HG03575 (cell line): ENCODE data around the gene HIGD1C.
"Not testable (repeated sequence)": the region's sequence is repeated elsewhere in the genome, so short reads cannot be mapped to it uniquely, and the experiment has no call there.

Experiments
- ATAC-seq: cut with Tn5 transposase; IDR thresholded peaks from one replicate; pipeline ENCODE4 v1.9.1; 2021; ENCODE audit not compliant: unreplicated experiment, insufficient number of reproducible peaks, low FRiP score; ENCODE audit errors: extremely low read depth

HIGD1C gene

DNA sequence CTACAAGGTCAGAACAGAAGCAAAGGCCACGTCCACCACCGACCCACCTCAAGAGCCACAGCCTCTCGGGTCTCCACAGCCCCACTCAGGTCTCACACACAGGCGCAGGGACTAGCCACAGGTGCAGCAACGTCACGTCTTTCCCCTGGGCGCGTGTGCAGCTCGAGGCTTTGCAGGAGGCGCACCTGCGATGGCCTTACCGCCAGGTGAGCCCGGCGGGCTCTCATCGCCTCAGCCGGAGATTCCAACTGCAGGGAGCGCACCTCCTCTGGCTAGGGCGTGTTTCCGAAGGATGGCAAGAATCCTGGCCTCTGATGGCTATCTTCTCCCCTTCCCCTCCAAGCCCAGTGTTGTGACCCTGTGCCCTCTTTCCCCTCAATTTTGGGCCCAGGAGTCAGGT, at the start of gene HIGD1C:
Gene HIGD1C, plus strand, starts transcription at position 35 of the 400 bp plus-strand sequence. CDS start 1,455 bp downstream, outside the sequence.
- no peak for ATAC-seq

DNA sequence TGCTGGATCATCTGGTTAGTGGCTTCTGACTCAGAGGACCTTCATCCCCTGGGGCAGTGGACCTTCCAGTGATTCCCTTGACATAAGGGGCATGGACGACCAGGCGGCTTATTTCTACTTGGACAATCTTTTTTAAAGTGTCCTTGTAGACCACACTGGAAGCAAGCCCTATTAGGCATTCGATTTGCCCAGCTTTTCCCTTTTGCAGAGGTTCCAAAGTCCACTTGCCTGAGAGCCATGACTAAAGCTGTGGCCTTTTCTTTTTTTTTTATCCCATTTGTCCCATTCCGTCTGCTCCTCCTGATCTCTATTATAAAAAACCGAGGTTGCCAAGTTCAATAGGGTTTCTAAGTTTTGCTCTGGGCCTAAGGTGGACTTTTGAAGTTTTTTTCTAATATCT, 43.9 kb upstream of the HIGD1C start:
- not testable (repeated sequence) for ATAC-seq

DNA sequence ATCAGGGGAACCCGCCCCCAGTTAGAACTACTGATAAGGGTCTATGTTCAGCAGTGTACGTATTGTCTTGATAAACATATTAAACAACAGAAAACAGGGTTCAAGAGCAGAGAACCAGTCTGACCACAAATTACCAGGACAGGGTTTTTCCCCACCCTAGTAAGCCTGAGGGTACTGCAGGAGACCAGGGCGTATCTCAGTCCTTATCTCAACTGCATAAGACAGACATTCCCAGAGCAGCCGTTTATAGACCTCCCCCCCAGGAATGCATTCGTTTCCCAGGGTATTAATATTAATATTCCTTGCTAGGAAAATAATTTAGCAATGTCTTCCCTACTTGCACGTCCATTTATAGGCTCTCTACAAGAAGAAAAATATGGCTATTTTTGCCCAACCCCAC, 40.0 kb upstream of the HIGD1C start:
- ATAC-seq, result not testable (repeated sequence)

DNA sequence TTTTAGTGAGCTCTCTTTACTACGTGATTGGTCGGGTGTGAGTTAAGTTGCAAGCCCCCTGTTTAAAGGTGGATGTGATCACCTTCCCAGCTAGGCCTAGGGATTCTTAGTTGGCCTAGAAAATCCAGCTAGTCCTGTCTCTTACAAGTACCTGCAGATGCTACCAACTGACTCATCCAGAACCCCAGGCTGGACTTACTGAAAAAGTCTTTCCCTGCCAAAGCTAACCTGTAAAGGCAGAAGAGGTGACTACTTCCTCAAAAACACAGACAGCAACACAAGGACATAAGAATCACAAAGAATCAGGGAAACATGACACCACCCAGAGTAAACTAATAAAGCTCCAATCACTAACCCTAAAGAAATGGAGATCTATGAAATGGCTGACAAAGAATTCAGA, 39.1 kb upstream of the HIGD1C start:
- ATAC-seq, result no peak

DNA sequence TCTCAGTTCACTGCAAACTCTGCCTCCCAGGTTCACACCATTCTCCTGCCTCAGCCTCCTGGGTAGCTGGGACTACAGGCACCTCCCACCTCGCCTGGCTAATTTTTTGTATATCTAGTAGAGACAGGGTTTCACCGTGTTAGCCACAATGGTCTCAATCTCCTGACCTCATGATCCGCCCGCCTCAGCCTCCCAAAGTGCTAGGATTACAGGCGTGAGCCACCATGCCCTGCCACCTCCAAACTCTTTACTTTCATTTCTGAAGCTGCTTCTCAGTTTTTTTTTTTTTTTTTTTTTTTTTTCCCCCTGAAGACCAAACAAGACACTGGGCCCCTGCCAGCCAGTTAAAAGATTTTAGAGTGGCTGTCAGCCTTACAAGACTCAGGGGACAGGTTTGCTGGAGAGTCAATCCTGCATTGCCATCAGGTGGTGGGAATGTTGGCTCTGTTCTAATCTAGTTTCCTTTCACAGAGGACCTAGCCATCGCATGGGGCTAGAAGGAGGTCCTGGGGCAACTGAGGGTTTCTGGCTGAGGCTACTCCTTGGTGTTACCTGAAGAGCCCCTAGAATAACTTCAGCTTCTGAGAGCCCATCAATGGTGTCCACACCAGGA, 37.4 kb upstream of the HIGD1C start:
- ATAC-seq, result no peak

DNA sequence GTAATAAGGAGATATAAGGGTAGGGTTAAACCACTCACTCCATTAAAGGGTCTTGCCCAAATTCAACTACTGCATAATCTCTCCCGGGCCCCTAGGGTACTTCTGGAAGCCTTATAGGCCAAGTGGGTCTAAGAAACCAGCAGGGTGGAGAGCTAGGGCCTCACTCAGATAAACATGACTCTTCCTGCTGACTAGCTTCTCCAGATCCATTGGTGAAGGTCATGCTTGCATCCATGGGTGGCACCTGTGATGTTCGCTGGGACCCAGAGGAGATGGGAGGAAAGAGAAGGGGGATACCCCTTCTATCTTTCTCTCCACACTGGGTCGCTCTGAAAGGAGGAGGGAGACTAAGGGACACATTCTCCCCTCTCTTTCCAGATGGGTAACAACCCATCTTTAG, 36.1 kb upstream of the HIGD1C start:
- no peak for ATAC-seq

DNA sequence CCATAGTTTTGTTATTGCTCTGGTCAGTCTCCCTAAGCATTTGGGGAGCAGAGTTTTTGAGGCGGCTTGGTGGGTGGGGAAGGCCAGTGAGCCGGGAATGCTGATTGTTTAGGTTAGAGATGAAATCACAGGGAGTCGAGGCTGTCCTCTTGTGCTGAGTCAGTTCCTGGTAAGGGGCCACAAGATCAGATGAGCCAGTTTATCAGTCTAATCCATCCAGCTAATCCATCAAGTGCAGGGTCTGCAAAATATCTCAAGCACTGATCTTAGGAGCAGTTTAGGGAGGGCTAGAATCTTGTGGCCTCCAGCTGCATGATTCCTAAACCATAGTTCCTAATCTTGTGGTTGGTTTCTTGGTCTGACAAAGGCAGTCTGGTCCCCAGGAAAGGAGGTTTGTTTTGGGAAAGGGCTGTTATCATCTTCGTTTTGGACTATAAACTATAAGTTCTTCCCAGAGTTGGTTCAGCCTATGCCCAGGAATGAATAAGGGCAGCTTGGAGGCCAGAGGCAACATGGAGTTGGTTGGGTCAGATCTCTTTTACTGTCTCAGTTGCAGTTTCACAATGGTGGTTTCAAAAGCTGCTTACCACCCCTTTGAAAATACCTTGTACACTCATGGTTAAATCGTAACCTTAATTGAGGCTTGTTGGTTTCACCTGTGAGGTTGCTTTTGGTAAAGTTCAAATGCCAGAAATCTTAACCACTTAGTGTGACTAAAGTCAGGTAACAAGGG, 33.6 kb upstream of the HIGD1C start:
- no peak for ATAC-seq

DNA sequence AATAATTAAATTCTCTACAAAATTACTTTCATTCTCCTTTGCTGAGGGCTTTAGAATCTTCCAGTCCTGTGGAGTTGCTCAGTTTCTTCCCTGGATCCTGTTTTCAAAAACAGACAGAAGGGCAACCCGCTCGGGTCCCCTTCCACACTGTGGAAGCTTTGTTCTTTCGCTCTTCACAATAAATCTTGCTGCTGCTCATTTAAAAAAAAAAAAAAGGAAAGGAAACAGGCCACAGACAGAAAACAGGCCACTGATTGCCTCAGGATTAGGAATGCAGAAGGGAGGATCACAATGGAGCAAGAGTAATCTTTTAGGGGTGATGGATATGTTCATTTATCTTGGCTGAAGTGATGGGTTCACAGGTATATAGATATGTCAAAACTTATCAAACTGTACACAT, 29.5 kb upstream of the HIGD1C start:
- ATAC-seq, result no peak

DNA sequence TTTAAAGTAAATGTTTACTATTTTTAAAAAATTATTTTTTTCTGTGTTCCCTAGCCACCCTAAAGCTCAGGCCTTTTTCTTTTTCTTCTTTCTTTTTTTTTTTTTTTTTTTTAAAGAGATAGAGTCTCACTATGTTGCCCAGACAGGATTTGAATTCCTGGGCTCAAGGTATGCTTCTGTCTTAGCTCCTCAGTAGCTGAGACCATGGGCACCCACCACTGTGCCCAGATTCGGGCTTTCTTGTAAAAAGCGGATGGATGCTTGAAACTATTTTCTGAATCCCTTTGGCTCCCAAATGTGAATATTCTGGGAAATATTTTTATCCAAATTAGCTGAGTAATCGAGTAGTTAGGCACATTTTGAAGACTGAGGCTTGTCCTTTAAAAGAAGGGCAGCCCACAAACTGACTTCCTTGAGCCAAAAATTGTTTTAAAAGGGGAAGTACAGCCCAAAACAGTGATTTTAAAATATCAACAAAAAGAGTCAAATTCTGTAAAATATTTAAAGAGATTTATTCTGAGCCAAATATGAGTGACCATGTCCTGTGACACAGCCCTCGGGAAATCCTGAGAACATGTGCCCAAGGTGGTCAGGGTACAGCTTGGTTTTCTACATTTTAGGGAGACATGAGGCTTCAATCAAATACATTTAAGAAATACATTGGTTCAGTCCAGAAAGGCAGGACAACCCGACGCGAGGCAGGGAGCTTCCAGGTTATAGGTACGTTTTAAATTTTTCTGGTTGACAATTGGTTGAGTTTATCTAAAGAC, 28.8 kb upstream of the HIGD1C start:
- no peak for ATAC-seq

DNA sequence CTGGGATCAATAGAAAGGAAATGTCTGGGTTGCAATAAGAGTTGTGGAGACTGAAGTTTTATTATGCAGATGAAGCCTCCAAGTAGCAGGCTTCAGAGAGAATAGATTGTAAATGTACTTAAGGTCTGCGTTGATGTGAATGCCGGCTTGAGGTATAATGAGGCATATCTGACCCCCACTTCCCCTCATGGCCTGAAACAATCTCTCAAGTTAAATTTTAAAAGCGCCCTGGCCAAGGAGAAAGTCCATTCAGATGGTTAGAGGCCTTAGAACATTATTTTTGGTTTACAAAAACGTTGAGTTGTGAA, 28.3 kb upstream of the HIGD1C start:
- ATAC-seq, result no peak

DNA sequence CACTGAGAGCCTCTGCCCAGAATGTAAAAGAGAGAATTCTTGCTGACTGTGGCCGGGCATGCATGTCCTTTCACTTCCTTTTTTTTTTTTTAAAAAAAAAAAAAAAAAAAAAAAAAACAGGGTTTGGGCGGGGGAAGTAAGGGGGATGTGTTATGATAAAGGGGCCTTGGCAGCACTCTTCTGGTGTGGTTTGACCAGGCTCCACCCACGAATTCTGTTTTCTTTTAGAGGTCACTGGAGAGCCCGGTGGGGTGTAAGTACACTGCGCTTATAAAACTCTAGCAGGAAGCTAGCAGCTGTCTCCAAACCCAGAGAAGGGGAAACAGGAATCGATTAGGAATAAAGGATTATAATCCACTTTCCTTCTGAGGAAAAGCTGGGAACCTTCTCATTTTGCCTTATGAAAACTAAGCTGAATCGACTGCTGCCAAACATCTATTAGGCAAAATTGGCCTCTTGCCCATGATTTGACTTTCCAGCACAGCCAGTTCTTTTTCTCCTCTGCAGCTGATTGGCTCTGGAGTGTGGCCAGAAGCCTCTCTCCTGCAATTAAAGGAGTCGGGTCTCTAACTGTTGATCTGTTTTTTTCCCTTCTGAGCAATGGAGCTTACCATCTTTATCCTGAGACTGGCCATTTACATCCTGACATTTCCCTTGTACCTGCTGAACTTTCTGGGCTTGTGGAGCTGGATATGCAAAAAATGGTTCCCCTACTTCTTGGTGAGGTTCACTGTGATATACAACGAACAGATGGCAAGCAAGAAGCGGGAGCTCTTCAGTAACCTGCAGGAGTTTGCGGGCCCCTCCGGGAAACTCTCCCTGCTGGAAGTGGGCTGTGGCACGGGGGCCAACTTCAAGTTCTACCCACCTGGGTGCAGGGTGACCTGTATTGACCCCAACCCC, 27.7 kb upstream of the HIGD1C start:
- ATAC-seq, result peak; percentile 88

DNA sequence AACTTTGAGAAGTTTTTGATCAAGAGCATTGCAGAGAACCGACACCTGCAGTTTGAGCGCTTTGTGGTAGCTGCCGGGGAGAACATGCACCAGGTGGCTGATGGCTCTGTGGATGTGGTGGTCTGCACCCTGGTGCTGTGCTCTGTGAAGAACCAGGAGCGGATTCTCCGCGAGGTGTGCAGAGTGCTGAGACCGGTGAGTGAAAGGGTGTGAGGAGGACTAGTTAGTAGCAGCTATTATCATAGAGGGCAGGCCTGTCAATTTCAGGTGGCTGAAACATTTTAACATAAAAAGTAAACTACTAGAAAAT, 27.0 kb upstream of the HIGD1C start:
- no peak for ATAC-seq

DNA sequence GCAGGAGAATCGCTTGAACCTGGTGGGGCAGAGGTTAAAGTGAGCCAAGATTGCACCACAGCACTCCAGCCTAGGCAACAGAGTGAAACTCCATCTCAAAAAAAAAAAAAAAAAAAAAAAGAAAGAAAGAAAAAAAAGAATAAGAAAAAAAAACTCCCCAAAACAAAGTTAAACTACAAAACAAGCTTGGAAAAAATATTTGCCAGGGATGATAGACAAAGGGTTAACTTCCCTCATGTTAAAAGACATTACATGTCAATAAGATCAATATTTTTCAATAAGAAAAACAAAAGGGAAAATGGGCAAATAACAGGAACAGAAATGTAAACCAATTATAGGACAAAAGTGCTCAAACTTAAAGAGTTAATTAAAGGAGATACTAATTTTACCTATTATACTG, 26.4 kb upstream of the HIGD1C start:
- no peak for ATAC-seq

DNA sequence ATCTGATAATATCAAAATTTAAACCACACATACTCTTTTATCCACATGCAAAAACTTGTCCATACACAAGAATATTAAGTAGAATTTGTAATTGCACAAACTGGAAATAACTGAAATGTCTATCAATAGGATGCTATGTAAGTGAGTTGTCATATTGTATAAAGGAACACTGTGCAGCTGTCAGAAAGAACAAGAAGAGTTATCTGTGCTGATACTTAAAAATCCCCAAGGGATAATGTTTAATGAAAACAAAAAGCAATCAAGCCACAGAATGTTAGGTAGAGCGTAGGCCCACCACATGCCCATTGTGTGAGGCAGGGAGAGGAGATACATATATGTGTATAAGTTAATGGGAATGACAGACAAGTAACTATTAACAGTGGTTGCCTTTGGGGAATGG, 25.9 kb upstream of the HIGD1C start:
- ATAC-seq, result no peak

DNA sequence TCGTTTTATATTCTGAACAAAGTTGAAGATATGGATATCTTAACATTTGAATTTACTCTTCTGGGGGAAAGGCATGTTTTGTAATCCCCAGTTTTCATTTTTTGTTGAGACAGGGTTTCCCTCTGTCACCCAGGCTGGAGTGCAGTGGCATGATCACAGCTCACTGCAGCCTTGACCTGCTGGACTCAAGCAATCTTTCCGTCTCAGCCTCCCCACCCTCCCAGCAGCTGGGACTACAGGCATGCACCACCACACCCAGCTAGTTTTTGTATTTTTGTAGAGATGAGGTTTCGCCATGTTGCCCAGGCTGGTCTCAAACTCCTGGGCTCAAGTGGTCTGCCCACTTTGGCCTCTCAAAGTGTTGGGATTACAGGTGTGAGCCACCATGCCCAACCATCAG, 25.4 kb upstream of the HIGD1C start:
- not testable (repeated sequence) for ATAC-seq

DNA sequence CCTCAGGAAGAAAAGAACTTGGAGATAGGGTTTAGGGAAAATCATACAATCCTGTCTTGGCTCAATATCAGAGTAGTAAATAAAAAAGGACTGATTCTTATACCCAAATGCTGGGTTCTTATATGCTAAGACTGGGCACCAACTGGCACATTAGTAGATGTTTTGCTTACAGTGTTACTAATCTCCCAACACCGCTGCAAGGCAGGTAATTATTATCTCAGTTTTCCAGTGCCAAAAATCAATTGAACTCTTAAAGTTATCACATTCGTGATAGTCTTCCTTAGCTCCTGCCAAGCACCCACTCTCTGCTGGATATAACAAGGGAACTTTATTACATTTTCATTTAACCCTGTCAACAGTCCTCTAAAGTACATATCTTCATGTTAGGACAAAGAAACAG, 25.0 kb upstream of the HIGD1C start:
- no peak for ATAC-seq

DNA sequence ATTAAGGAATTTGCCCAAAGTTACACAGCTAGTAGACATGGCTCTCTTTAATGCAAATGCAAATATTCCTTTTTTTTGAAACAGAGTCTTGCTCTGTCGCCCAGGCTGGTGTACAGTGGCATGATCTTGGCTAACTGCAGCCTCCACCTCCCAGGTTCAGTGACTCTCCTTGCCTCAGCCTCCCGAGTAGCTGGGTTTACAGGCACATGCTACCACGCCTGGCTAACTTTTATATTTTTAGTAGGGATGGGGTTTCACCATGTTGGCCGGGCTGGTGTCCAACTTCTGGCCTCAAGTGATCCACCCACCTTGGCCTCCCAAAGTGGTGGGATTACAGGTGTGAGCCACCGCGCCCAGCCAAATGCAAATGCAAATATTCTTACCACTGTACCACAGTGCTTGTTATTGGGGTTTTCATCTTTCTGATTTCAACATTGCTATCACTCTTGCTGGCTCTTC, 24.5 kb upstream of the HIGD1C start:
- no peak for ATAC-seq

DNA sequence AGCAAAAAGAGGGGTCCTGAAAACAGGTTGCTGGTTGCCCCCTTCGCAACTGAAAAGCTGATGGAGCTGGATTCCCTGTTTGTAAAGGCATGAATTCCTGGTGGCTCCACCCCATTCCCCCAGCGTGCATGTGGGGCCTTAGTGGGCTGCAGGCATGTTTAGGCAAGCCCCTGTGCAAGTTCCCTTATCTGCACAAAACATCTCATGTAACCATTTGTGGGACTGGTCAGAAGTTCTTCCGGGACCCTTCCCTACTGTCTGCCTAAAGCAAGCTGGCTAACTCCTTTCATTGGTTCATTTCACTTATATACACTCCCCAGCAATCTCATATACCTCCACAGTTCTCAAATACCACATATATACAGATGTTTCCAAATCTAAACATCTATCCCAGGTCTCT, 24.0 kb upstream of the HIGD1C start:
- ATAC-seq, result no peak

DNA sequence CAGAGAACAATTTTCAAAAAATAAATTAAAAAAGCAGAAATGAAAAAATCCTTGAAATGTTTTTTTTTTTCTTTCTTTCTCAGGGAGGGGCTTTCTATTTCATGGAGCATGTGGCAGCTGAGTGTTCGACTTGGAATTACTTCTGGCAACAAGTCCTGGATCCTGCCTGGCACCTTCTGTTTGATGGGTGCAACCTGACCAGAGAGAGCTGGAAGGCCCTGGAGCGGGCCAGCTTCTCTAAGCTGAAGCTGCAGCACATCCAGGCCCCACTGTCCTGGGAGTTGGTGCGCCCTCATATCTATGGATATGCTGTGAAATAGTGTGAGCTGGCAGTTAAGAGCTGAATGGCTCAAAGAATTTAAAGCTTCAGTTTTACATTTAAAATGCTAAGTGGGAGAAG, 22.5 kb upstream of the HIGD1C start:
- ATAC-seq, result no peak
